T follicular helper cell (primary cell): ENCODE data around the gene COQ2.
"Not testable (repeated sequence)": the region's sequence is repeated elsewhere in the genome, so short reads cannot be mapped to it uniquely, and the experiment has no call there.

Experiments
- DNase-seq: peaks from one replicate; pipeline ENCODE4 v3.0.0-alpha.2; 2020; ENCODE audit warnings: low read depth

The COQ2 gene

DNA sequence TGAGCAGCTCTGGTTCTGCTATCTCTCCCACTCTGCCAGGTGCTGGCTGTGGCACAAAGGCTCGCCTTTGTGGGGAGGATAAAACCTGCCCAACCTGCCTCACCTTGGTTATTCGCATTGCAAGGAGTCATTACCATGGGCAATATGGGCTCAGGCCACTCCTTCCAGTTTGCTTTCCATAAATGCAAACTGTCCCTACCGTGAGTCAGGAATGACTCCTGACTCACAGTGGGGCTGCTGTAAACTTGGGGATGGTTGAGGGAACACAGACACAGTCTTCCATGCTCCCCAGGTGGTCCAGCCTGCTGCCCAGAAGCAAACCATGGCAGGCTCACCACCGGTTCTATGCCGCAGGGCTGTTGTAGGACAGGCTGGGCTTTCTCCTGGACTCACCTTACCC is 36.1 kb downstream of the COQ2 start:
- DNase-seq = no peak

DNA sequence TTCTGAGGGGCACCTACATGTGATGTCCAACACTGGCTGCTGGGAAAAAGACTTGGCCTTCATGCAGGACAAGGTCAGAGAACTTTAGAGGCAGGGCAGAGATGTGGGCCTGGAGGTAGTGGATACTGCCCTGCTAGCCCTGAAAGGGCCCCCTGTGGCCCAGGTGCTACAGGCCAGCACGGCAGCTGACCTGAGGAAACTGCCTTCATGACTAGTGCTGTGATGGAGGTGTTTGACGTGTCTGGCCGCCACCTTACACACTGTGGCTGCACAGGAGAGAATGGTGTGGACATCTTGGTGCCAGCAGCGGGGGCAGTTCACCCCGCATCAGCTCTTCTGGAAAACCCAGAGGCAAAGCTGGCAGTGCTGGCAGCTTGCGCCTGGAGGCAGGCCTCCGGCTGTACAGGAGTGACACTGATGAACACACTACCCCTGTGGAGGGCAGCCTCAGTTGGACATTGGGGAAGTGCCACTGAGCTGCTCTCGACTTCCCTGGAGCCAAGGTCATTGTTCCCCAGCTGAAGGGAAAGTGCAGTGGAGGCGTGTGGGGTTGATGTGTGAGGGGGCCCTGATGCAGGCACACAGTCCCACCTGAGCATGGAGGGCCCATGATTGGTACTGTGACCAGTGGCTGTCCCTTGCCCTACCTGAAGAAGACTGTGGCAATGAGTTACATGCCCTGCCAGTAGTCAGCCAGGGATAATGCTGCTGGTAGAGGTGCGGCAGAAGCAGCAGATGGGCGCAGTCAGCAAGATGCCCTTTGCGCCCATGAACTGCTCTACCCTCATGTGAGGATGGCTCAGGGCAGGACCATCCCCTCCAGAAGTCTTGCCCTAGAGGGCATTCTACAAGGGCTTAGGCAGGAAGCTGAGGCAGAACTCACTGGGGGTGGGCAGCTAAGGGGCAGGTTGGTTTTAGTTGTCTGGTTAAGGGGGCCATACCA is 36.9 kb downstream of the COQ2 start:
- DNase-seq = no peak

DNA sequence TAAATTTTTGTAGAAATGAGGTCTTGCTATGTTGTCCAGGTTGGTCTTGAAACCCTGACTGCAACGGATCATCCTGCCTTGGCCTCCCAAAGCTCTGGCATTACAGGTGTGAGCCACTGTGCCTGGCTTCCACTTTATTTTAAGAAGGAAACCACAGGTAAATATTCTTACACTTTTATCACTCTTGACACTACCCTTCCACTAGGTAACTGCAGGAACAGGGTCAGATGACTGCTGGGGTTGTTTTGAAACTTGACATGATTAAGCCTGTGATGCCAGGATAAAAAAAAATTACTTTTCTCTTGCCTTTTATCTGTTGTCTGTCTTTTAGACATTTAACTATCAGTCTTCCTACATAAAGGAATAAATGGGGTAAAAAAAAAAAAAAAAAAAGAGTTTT is 43.5 kb downstream of the COQ2 start:
- DNase-seq = no peak

DNA sequence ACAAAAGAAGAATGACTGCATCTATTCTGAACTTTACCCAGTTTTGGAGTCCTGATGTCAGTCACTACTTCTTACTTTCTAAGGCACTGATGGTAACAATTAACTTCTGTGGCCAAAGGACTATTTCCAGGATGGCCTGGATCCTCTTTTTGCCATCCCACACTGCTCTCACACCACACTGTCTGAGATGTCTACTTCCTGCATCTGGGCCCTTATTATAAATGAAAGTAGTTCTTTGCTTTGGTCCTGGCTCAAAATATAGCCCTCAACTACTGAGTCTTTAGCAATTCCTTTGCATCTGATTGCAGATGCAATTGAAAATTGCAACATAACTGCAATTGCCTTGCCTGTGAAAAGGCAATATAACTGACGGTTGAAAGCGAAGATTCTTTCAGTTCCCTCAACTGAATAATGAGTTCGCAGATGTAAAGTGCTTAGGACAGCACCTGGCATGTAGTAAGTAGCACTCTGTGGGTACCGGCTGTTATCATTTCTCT is 44.2 kb downstream of the COQ2 start:
- no peak for DNase-seq

DNA sequence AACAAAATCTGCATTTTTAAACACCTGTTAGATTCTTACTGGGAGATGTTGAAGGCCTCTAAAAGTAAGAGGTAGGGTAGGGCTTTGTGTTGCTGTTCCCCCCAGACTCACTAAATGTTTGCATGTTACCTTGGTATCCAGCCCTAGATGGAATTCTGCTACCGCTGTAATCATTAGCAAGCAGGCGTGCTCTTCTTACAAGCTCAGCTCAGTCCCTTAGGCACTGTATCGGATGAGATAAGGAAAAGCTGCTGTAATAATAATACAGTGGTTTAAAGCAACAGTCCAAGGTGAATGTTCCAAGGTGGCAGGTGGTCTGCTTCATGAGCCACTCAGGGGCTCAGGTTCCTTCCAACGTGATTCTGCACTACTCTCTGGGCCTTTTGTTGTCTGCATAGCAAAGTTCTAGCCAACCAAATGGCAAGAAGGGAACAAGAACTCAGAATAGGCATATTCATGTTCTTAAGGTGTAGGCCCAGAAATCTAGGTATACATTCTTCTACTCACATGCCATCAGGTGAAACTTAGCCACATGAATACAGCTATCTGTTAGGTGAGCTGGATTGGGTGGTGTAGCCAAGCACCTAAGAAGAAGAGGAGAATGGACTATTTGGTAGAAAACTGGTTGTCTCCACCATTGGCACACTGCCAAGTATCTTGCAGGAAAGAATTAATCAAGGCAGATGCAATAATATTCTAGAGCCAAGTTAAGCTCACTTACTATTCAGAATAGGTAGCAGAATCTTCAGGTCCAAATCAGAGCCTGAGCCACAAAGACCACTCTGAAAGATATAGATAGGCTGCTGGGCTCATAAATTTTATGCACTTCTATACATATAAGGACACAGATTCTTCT is 46.0 kb downstream of the COQ2 start:
- no peak for DNase-seq

DNA sequence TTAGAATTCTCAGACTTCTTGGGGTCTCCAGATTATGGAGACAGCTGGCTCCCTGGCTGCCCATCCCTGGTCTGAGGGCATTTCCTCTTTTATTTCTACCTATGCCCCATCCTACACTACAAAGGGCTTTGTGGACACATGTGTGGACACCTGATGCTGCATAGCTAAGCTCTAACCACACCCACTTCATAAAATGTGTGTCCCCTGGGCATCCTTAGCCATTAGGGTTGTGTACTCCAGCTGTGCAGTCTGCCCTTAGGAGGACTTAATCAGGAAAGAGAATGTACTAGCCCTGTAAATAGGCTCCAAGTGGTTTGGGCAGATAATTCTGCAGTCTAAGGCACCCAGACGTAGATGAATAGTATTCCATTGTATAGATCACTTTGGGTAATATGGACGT is 47.0 kb downstream of the COQ2 start:
- DNase-seq = no peak

DNA sequence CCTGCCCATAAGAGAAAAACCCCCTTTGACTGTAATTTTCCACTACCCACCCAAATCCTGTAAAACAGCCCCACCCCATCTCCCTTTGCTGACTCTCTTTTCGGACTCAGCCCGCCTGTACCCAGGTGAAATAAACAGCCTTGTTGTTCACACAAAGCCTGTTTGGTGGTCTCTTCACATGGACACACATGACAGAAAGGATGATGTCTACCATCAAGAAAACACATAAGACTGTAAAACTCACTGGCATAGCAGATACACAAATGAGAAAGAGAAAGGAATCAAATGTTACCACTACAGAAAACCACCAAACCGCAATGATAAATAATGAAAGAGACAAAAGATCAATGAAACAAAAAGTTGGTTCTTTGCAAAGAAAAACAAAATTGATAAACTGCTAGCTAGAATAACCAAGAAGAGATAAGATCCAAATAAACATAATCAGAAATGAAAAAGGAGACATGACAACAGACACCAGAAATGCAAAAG is 48.9 kb downstream of the COQ2 start:
- not testable (repeated sequence) for DNase-seq

DNA sequence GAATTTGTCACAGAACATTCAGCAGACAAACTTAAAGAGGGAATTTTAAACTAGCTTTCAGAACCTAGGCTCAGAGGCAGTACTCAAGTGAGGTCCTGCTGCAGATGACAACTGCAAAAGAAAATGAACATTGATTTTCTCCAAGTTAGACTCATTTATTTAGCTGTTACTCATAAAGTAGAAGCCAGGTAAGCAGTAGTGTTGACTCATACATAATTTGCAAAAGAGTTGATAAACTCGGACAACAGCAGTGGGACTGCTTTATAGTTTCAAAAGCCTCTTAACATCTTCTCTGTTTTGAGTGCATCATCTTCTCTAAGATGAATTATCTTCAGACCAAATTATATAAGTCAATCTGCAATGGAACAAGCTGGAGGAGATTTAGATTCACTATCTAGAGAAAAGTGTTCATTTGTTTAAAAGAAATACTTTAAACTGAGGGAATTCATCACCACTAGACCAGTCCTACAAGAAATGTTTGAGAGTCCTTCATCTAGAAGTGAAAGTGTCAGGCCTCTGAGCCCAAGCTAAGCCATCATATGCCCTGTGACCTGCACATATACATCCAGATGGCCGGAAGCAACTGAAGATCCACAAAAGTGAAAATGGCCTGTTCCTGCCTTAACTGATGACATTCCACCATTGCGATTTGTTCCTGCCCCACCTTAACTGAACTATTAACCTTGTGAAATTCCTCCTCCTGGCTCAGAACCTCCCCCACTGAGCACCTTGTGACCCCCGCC is 49.5 kb downstream of the COQ2 start:
- DNase-seq = no peak

DNA sequence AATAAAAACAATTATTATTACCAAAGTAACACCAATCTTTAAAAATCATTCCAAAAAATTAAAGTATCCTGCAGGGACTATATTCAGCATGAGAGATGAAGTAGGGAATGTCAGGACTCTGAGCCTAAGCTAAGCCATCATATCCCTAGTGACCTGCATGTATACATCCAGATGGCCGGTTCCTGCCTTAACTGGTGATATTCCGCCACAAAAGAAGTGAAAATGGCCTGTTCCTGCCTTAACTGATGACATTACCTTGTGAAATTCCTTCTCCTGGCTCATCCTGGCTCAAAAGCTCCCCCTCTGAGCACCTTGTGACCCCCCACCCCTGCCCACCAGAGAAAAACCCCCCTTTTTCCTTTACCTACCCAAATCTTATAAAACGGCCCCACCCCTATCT is 50.2 kb downstream of the COQ2 start:
- not testable (repeated sequence) for DNase-seq

DNA sequence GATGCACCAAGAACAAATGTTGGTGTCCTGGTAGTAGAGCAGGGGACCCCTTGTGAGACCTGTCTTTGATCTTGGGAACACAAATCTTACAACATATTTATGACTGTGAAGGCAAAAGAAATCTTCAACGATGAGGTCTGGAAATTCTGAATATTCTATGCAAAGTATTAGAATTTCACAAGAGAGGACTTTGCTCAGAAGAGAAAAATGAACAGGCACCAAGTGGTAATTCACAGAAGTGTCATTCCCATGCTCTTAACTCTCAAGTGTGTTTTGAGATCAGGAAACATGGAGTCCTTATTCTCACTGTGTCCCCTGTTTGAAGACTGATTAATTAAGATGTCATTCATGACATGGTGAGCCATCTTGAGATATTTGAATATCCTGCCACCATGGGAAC is 52.5 kb downstream of the COQ2 start:
- DNase-seq = no peak

DNA sequence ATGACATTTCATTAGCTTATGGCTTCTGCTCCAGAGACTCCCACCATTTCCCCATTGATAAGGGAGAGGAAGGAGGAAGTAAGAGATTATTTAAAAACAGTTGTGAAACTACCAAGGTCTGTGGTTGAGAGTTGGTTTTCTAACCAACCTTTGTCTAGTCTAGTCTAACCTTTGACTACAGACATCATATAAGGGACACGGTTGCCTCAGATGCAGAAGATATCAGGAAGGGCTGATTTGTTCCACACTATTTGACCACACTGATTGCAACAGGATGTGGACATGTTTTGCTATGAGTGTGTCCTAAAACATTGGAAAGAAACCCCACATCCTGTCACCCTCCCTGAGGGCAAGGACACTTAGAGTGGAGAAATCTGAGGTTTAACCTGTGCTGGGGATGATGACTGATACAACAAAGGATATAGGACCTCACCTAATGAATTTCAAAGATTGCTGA is 53.0 kb downstream of the COQ2 start:
- DNase-seq = no peak

DNA sequence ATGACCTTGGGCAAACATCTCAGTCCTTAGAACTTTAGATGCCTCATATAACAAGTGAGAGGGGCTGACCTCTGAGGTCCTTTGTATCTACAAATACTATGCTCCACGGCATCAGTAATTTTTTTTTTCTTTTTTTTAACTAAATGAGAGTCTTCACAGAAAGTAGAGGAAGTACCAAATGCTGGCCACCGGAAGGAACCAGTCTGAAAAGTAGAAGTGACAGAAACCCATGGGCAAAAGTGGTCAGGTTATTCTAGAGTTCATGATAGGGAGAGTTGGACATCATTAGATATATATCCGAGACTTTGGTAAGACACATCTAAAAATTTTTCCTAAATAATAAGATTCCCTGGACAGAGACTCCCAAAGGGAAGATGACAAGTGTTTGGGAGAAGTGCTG is 53.7 kb downstream of the COQ2 start:
- no peak for DNase-seq

DNA sequence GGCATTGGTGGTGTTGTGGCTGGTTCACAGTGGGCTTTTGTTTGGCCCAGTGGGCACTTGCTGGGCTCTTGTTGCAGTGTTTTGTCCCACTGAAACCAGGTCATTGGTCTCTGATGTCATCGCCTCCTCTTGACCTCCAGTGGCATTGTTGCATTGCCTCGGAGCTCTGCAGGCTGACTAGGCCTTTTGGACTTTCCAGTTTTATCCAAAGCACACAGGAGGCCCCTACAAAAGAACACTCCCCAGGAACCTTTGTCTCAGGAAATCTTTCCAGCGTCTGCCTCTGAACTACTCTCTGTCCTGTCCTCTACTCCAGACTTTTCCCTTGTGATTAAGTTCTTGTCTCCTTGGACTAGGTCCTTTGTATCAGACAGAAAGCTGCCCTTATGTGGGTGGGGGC is 54.8 kb downstream of the COQ2 start:
- no peak for DNase-seq

DNA sequence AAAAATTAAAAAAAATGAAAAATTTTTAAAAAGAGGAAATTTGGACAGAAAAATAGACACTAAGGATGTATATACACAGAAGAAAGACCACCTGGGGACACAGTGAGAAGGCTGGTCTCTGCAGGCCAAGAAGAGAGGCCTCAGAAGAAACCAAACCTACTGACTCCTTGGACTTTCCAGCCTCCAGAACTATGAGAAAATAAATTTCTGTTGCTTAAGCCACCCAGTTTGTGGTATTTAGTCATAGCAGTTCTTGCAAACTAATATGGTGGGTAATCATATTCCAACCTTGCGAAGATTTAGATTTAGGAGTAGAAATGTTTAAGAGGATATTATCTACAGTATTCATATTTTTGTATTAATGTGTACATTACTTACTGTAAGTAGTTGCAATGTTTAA is 56.4 kb downstream of the COQ2 start:
- DNase-seq = no peak

DNA sequence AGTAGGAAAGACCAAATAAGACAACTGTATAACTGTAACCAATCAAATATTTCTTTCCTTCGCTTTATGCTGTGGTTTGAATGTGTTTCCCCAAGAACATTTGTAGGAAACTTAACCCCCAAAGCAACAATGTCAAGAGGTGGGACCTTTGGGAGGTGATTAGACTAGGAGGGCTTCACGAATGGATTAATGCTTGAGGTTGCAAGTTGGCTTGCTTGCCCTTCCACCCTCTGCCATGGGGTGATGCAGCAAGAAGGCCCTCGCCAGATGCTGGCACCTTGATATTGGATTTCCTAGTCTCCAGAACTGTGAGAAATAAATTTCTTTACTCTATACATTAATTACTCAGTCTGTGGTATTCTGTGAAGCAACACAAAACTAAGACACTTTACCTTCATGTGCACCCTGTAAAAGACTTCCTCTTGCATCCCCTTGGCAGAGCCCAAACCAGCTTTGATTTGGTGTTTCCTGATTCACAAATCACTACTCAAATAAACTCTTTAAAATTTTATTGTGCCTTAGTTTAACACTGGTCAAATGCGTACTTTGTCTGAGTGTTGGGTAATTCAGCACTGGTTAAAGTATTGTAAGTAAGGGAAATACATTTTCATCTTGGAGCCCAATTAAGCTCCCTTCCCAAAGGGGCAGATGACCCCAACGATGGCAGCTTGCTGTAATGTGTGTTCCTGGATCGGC is 59.9 kb downstream of the COQ2 start:
- DNase-seq = no peak

DNA sequence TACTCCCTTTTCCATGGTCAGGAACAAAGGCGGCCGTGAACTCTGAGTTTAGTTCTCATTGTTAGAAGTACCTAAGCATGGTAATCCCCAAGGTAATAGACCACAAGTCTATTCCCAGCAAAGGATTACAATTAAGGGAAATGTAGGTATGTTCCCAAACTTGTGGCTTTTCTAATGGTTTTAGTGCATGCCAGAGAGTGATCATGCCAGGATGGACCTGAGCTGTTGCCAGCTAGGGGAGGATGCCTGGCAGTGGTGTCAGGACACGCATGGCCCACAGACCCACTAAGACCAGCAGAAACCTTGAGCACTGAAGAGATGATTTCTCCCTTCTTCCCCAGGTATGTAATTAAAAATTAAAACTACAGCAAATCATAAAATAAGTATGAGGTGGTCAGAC is 60.8 kb downstream of the COQ2 start:
- no peak for DNase-seq

DNA sequence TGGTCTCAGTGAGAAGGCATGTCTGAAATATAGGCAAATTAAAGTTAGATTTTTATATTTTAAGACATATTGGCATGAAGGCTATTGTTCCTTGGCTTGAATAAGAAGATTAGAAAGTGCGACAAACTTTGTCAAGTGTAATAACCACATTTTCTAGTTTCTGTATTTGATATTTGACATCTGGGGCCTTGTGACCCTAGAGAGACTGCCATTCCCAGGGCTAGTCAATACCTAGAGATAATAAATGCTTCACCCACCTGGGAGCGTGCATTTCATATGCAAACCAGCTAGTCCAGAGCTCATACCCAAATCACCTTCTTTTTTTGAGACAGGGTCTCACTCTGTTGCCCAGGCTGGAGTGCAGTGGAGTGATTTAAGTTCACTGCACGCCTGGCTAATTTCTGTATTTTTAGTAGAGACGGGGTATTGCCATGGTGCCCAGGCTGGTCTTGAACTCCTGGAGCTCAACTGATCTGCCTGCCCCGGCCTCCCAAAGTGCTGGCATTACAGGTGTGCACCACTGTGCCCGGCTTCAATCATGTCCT is 62.6 kb downstream of the COQ2 start:
- no peak for DNase-seq

DNA sequence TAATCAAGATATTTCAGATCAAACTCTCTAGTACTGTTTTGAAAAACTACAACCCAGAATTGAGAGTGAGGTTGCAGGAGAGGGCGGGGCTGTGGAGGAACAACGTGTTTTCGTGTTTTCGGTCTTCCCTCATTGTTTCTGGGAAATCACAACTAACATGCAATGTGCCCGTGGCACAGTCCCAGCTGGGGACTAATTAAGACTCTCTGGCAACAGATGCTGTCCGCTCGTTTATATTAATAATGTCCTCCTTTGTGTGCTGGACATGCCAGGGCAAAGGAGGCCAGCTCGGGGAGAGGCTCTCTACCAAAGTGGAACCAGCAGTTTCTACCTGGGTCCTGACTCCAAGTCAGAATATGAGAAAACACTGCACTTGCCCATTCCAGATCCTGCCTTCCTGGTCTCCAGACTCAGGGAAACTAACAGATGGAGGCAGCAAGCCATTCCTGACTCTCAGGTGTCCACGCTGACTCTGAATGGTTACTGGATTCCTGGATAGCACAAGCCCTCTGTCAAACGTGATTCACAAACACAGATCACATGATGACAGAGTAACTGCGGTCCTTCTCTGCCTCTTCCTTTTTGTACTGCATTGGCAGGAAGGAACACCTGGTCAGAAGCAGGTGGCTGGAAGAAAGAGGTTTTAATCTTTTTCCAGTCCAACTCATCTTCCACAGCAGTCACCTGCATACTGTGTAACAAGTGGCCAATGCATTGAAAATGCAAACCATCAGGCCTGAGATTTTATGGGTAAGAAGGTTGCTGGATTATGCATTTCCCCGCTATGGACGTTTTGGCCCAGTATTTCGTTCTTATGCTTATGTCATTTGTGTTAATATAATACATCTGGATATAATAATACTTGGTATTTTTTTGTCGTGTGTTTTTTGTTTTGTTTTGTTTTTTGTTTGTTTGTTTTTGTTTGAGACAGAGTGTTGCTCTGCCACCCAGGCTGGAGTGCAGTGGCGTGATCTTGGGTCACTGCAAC is 65.0 kb downstream of the COQ2 start:
- no peak for DNase-seq

DNA sequence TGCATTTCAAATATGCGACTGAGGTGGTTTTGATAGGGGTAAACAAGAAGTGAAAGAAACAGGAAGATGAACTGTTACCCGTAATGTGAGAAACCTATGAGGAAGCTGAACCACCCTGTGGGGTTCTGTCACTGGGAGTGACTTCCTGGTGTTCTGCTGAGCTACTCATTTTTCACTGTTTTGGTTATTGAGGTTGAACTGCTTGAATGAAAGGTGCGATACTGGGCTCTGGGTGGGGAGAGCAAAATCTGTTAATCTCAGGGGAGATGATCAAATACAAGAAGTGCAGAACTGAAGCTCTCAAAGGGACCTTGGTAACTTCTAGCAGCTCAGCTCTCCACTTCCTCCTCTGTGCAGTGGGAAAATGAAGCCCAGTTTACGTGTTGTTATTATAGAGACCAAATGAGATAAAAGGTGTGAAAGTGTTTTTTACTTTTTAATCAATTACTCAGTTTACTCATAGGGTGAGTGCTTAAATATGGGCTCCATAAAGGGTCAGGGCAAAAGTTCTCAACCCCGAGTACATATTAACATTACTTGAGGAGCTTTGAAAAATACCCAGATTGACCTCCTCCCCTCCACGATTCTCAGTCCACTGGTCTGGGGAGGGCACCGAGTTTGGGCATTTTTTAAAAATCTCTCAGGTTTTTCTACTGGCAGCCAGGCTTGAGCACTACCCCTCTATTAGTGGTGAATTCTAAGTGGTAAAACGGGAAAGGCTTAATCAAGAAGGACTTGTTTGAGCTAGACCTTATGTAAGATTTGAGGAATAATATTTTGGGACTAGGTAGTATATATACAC is 66.7 kb downstream of the COQ2 start:
- DNase-seq = peak; percentile 48
